Measurements from ENCODE around the gene ZBTB9. TPM values are rescaled to one million over a fixed set of nuclear protein-coding genes. Genes with fewer than 3 reads are reported as not detected.

The ZBTB9 gene
- total and polyA plus RNA-seq, 2 experiments from 2014 or later: 5.0 to 5.1 TPM

GRCh38 chr6:33416386-33417127, 37.8 kb upstream of the ZBTB9 start:
- peak overlapping the region; percentile 94 for H3K27ac ChIP-seq
- 57% methylated on average over 12 of the region's 12 CpGs for WGBS (ENCODE audit: low lambda C conversion rate, missing lambda C conversion rate)
- H4K20me1 ChIP-seq (ENCODE audit: insufficient read depth, poor library complexity, severe bottlenecking): peaks cover 3% of the 10 kb centered on the region
- no peak for DNase-seq (ENCODE audit: low spot score)
- no peak overlapping the region for H2AFZ ChIP-seq
- H3K4me1 ChIP-seq (ENCODE audit: insufficient read depth): peaks cover 32% of the 10 kb centered on the region
- peak overlapping the region; percentile 82 for H3K4me2 ChIP-seq
- no peaks in the 10 kb centered on the region for H3K9me2 ChIP-seq (replicated peaks; ENCODE audit: insufficient read depth)
- H3K4me3 ChIP-seq: peak overlapping the region; percentile 92
- H3K9me3 ChIP-seq (ENCODE audit: low read depth): no peaks in the 10 kb centered on the region
- TF ChIP-seq EZH2 (IDR thresholded peaks at IDR 0.05; ENCODE audit: borderline replicate concordance) (no peak), EZH2phosphoT487 (IDR thresholded peaks at IDR 0.05; ENCODE audit: low read depth, severe bottlenecking, unreplicated experiment) (no peak)
- TF ChIP-seq, protein P1, sequence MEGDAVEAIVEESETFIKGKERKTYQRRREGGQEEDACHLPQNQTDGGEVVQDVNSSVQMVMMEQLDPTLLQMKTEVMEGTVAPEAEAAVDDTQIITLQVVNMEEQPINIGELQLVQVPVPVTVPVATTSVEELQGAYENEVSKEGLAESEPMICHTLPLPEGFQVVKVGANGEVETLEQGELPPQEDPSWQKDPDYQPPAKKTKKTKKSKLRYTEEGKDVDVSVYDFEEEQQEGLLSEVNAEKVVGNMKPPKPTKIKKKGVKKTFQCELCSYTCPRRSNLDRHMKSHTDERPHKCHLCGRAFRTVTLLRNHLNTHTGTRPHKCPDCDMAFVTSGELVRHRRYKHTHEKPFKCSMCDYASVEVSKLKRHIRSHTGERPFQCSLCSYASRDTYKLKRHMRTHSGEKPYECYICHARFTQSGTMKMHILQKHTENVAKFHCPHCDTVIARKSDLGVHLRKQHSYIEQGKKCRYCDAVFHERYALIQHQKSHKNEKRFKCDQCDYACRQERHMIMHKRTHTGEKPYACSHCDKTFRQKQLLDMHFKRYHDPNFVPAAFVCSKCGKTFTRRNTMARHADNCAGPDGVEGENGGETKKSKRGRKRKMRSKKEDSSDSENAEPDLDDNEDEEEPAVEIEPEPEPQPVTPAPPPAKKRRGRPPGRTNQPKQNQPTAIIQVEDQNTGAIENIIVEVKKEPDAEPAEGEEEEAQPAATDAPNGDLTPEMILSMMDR (IDR thresholded peaks at IDR 0.05; ENCODE audit: poor library complexity): no peak
- H3K27me3 ChIP-seq: no peaks in the 10 kb centered on the region
- peaks cover 51% of the 10 kb centered on the region for H3K79me2 ChIP-seq
- H3K36me3 ChIP-seq (replicated peaks; ENCODE audit: insufficient read depth, low read depth): no peaks in the 10 kb centered on the region

- DNase-seq (ENCODE audit: low spot score): peak; percentile 61
- Histone ChIP-seq H3K4me1 (ENCODE audit: insufficient read depth) (peaks cover 25% of the 10 kb centered on the region), H2AFZ (peak overlapping the region; percentile 16), H3K4me2 (peak overlapping the region; percentile 82), H3K27me3 (no peaks in the 10 kb centered on the region), H4K20me1 (ENCODE audit: insufficient read depth, poor library complexity, severe bottlenecking) (peaks cover 3% of the 10 kb centered on the region), H3K4me3 (peak overlapping the region; percentile 92), H3K27ac (peak overlapping the region; percentile 94), H3K79me2 (peaks cover 46% of the 10 kb centered on the region), H3K36me3 (replicated peaks; ENCODE audit: insufficient read depth, low read depth) (no peaks in the 10 kb centered on the region), H3K9me2 (replicated peaks; ENCODE audit: insufficient read depth) (no peaks in the 10 kb centered on the region), H3K9me3 (ENCODE audit: low read depth) (no peaks in the 10 kb centered on the region)
- WGBS (ENCODE audit: low lambda C conversion rate, missing lambda C conversion rate): under 1% methylated on average over 25 of the region's 25 CpGs
- TF ChIP-seq, protein P1 (IDR thresholded peaks at IDR 0.05; ENCODE audit: poor library complexity): no peak
- TF ChIP-seq EZH2 (IDR thresholded peaks at IDR 0.05; ENCODE audit: borderline replicate concordance) (no peak), EZH2phosphoT487 (IDR thresholded peaks at IDR 0.05; ENCODE audit: low read depth, severe bottlenecking, unreplicated experiment) (no peak)
Observed at GRCh38 chr6:33417128-33417902, 37.1 kb upstream of the ZBTB9 start.

DNA sequence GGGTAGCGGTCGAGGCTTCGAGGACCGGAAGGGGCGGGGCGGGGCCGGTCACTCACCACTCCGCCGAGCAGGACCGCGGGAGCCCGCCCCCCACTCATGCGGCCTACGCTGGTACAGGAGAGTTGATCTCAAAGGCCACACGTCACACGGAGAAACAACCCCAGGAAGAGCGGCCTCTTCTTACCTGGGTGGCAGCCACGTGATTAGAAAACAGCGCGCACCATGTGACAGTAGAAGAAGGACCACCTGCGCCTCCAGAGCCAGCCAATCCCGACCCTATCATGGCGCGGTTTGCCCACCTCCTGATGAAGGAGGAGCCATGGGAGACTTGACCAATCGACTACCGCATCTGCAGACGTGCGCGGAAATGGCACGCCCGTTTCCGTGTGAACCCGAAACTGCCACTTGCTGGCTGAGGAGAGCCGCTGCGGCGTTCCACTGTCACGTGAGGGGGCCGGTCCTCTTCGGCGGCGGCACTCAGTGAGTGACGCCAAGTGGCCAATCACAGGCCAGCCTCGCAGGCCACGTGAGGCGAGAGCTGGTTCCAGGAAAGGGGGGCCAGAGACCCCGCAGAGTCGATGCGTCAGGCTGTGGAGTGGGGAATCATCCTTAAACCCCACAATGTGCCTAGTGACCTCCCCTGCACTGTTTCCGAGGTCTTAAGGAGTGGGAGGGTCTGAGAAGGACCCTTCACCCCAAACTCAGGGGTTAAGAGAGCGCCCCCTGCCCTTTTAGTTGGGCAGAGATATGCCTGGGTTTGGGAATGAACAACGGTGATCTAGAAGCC, 36.3 kb upstream of the ZBTB9 start, which contains the start of gene CUTA:
Gene CUTA, minus strand, starts transcription at position 205 of the 787 bp plus-strand sequence. Its CDS starts 107 bp downstream, at position 98.
- Histone ChIP-seq H3K9me3 (ENCODE audit: low read depth) (no peaks in the 10 kb centered on the region), H3K27me3 (no peaks in the 10 kb centered on the region), H3K36me3 (replicated peaks; ENCODE audit: insufficient read depth, low read depth) (no peaks in the 10 kb centered on the region), H4K20me1 (ENCODE audit: insufficient read depth, poor library complexity, severe bottlenecking) (peaks cover 3% of the 10 kb centered on the region), H3K27ac (peak within 1 kb of the TSS; percentile 96), H3K4me3 (peak within 1 kb of the TSS; percentile 92), H3K4me2 (peak within 1 kb of the TSS; percentile 82), H3K79me2 (peaks cover 42% of the 10 kb centered on the region), H3K9me2 (replicated peaks; ENCODE audit: insufficient read depth) (no peaks in the 10 kb centered on the region), H3K4me1 (ENCODE audit: insufficient read depth) (peaks cover 25% of the 10 kb centered on the region), H2AFZ (peak within 1 kb of the TSS; percentile 16)
- under 1% methylated on average over 47 of the region's 51 CpGs for WGBS (ENCODE audit: low lambda C conversion rate, missing lambda C conversion rate)
- peak; percentile 100 for DNase-seq (ENCODE audit: low spot score)
- TF ChIP-seq, protein P1 (IDR thresholded peaks at IDR 0.05; ENCODE audit: poor library complexity): peak; percentile 46
- TF ChIP-seq EZH2 (IDR thresholded peaks at IDR 0.05; ENCODE audit: borderline replicate concordance): no peak
